Activated CD8-positive, alpha-beta memory T cell treated with anti-CD3 and anti-CD28 coated beads, Interleukin-2, amount 50 U/mL, for 24 hours (primary cell): ENCODE measurements around the gene FIZ1.

ENCODE experiments used
- DNase-seq: peaks from one replicate; pipeline ENCODE4 v3.0.0-alpha.2; 2020; ENCODE audit errors: extremely low read depth

FIZ1 gene

GRCh38 chr19:55543567-55543966 lies 55.8 kb downstream of the FIZ1 start:
- DNase-seq = no peak

- DNase-seq = no peak
These were observed 56.9 kb downstream of the FIZ1 start for GRCh38 chr19:55542292-55542855.
